Mesenchymal stem cell (in vitro differentiated cells and primary cell): ENCODE measurements around the gene SIK3.
"Not testable (repeated sequence)": the region's sequence is repeated elsewhere in the genome, so short reads cannot be mapped to it uniquely, and the experiment has no call there.

Experiments used
- DNase-seq: peaks from one replicate; pipeline ENCODE4 v3.0.0-alpha.2; 2013
- H2AFZ ChIP-seq: one replicate; pipeline ENCODE4 v1.6.1; 2013; ENCODE audit warnings: low read depth, mild to moderate bottlenecking, control low read depth, inconsistent platforms, low read length, moderate library complexity
- H2AK5ac ChIP-seq: 2 replicates; pipeline ENCODE4 v1.6.1; 2013; ENCODE audit warnings: low read length, moderate library complexity, mild to moderate bottlenecking, inconsistent platforms; ENCODE audit not compliant: severe bottlenecking
- H2BK120ac ChIP-seq: one replicate; pipeline ENCODE4 v1.6.1; 2013; ENCODE audit warnings: low read depth, mild to moderate bottlenecking, inconsistent platforms, low read length, moderate library complexity
- H2BK12ac ChIP-seq, 2 experiments: one replicate each; pipeline ENCODE4 v1.6.1; 2013; ENCODE audit warnings: inconsistent platforms in 2 of 2, low read length in 2 of 2, mild to moderate bottlenecking in 2 of 2, moderate library complexity in 2 of 2, control low read depth in 1 of 2
- H2BK15ac ChIP-seq: one replicate; pipeline ENCODE4 v1.6.1; 2013; ENCODE audit warnings: mild to moderate bottlenecking, low read depth, inconsistent platforms; ENCODE audit not compliant: poor library complexity, severe bottlenecking
- H2BK5ac ChIP-seq: 2 replicates; pipeline ENCODE4 v1.6.1; 2013; ENCODE audit warnings: low read depth, mild to moderate bottlenecking, low read length, control low read depth, inconsistent platforms; ENCODE audit not compliant: poor library complexity, severe bottlenecking
- H3K14ac ChIP-seq, 2 experiments: one replicate each; pipeline ENCODE4 v1.6.1; 2013; ENCODE audit warnings: inconsistent platforms in 2 of 2, low read length in 2 of 2, control low read depth in 1 of 2, mild to moderate bottlenecking in 1 of 2, moderate library complexity in 1 of 2
- H3K18ac ChIP-seq, 2 experiments: one replicate each; pipeline ENCODE4 v1.6.1; 2013; ENCODE audit warnings: inconsistent platforms in 2 of 2, low read length in 2 of 2, control low read depth in 1 of 2, low read depth in 1 of 2, mild to moderate bottlenecking in 1 of 2
- H3K23ac ChIP-seq, 2 experiments: one replicate each; pipeline ENCODE4 v1.6.1; 2013; ENCODE audit warnings: inconsistent platforms in 2 of 2, low read length in 2 of 2, mild to moderate bottlenecking in 2 of 2, moderate library complexity in 2 of 2, control low read depth in 1 of 2
- H3K27ac ChIP-seq: 2 replicates; pipeline ENCODE4 v1.5.1; 2013; ENCODE audit warnings: mild to moderate bottlenecking, moderate library complexity, low read length, control low read depth, inconsistent platforms; ENCODE audit not compliant: poor library complexity, severe bottlenecking
- H3K27me3 ChIP-seq, 2 experiments: 2 replicates each; pipeline versions ENCODE4 v1.6.1 to v1.7.0; 2013; ENCODE audit warnings: low read length in 2 of 2, mild to moderate bottlenecking in 2 of 2, moderate library complexity in 2 of 2, control low read depth in 1 of 2, inconsistent platforms in 1 of 2; ENCODE audit not compliant: control insufficient read depth in 1 of 2, insufficient read depth in 1 of 2
- H3K36me3 ChIP-seq, 2 experiments: 2 replicates each; pipeline versions ENCODE4 v1.6.1 to v1.7.0; 2013; ENCODE audit warnings: low read length in 2 of 2, control low read depth in 1 of 2, inconsistent platforms in 1 of 2, low read depth in 1 of 2, mild to moderate bottlenecking in 1 of 2; ENCODE audit not compliant: insufficient read depth in 2 of 2, control insufficient read depth in 1 of 2
- H3K4ac ChIP-seq, 2 experiments: one replicate each; pipeline ENCODE4 v1.6.1; 2013; ENCODE audit warnings: inconsistent platforms in 2 of 2, low read length in 2 of 2, mild to moderate bottlenecking in 2 of 2, moderate library complexity in 2 of 2, control low read depth in 1 of 2, low read depth in 1 of 2
- H3K4me1 ChIP-seq: 2 replicates; pipeline ENCODE4 v1.6.1; 2013; ENCODE audit warnings: low read depth, low read length, control low read depth; ENCODE audit not compliant: control insufficient read depth, insufficient read depth
- H3K4me2 ChIP-seq: 2 replicates; pipeline ENCODE4 v1.6.1; 2013; ENCODE audit warnings: low read length, mild to moderate bottlenecking, inconsistent platforms; ENCODE audit not compliant: poor library complexity, severe bottlenecking
- H3K4me3 ChIP-seq, 2 experiments: 2 replicates each; pipeline versions ENCODE4 v1.5.1 to v1.7.0; 2013; ENCODE audit warnings: low read length in 2 of 2, mild to moderate bottlenecking in 2 of 2, control low read depth in 1 of 2, low read depth in 1 of 2; ENCODE audit not compliant: insufficient read depth in 1 of 2
- H3K79me1 ChIP-seq: replicated peaks from 2 replicates; pipeline ENCODE4 v1.6.1; 2013; ENCODE audit warnings: mild to moderate bottlenecking, control low read depth, low read length, inconsistent platforms; ENCODE audit not compliant: poor library complexity, severe bottlenecking
- H3K9ac ChIP-seq: 2 replicates; pipeline ENCODE4 v1.7.0; 2013; ENCODE audit warnings: mild to moderate bottlenecking, low read length, moderate library complexity
- H3K9me3 ChIP-seq: 2 replicates; pipeline ENCODE4 v1.7.0; 2013; ENCODE audit warnings: mild to moderate bottlenecking, low read length; ENCODE audit not compliant: control insufficient read depth
- H4K8ac ChIP-seq: one replicate; pipeline ENCODE4 v1.6.1; 2013; ENCODE audit warnings: inconsistent platforms, mild to moderate bottlenecking, low read length, moderate library complexity
- H4K91ac ChIP-seq: one replicate; pipeline ENCODE4 v1.6.1; 2013; ENCODE audit warnings: mild to moderate bottlenecking, low read length, inconsistent platforms
- WGBS: methylation state at CpG from one replicate; pipeline ENCODE4 v1.1.7; 2013; ENCODE audit warnings: mixed read lengths; 5-methylcytosine and 5-hydroxymethylcytosine counted together

SIK3 gene

DNA sequence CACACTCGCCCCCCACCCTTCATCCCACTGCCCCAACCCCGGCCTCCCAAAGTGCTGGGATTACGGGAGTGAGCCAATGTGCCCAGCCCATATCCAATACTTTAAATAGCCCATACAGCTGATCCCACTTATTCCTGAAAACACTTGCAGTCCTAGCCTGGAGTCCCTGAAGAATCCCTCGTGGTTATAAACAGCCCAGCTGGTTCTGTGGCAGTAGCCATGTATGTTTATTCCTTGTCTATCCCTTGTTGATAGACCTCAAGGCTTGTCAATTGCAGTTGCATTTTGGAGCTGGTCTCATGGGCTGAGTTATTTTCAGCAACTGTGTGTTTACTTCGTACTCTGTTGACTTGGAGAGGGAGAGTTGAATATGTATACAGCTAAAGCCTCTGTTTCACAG, 24.3 kb upstream of the SIK3 start:
- H2BK12ac ChIP-seq: no peak overlapping the region
- no peak overlapping the region for H3K23ac ChIP-seq
- H2AK5ac ChIP-seq: no peak overlapping the region
- H3K9ac ChIP-seq: no peak overlapping the region
- no peak overlapping the region for H2AFZ ChIP-seq
- H4K91ac ChIP-seq: no peak overlapping the region
- no peaks in the 10 kb centered on the region for H3K79me1 ChIP-seq
- H2BK120ac ChIP-seq: no peak overlapping the region
- no peaks in the 10 kb centered on the region for H3K9me3 ChIP-seq
- H2BK15ac ChIP-seq: no peak overlapping the region
- peak; percentile 31 for DNase-seq
- no peak overlapping the region for H3K27ac ChIP-seq
- H3K36me3 ChIP-seq: no peaks in the 10 kb centered on the region
- H3K4me2 ChIP-seq: no peak overlapping the region
- WGBS: 72% methylated on average over 5 of the region's 5 CpGs
- peaks cover 16 to 20% of the 10 kb centered on the region in 2 experiments for H3K27me3 ChIP-seq
- H3K18ac ChIP-seq: no peak overlapping the region
- no peak overlapping the region for H4K8ac ChIP-seq
- H3K4me3 ChIP-seq: no peak overlapping the region
- no peak overlapping the region for H2BK5ac ChIP-seq
- no peak overlapping the region for H3K14ac ChIP-seq
- H3K4me1 ChIP-seq: no peaks in the 10 kb centered on the region
- no peak overlapping the region for H3K4ac ChIP-seq

DNA sequence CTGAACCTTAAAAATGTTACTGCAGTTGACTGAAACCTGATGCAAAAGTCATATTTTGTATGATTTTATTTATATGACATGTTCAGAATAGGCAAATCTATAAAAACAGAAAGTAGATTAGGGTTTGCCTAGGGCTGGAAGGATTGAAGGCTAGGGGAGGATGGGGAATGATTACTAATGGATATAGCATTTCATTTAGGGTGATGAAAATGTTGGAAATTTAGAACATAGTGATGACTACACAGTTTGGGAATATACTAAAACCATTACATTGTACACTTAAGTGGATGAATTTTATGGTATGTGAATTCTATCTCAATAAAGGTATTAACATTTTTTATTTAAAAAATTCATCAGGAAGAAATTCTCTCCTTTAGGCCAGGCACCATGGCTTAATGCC, 22.9 kb upstream of the SIK3 start:
- Histone ChIP-seq H2BK120ac (no peak overlapping the region), H3K9ac (no peak overlapping the region), H4K91ac (no peak overlapping the region), H3K9me3 (no peaks in the 10 kb centered on the region), H3K18ac (no peak overlapping the region), H3K27me3 (peaks cover 2 to 9% of the 10 kb centered on the region in 2 experiments), H2BK15ac (no peak overlapping the region), H3K4me2 (no peak overlapping the region), H3K4me3 (no peak overlapping the region), H2BK5ac (no peak overlapping the region), H3K4ac (no peak overlapping the region), H3K79me1 (no peaks in the 10 kb centered on the region), H3K23ac (no peak overlapping the region), H2AFZ (no peak overlapping the region), H3K27ac (no peak overlapping the region), H3K36me3 (no peaks in the 10 kb centered on the region), H2AK5ac (no peak overlapping the region), H3K14ac (no peak overlapping the region), H4K8ac (no peak overlapping the region), H3K4me1 (no peaks in the 10 kb centered on the region), H2BK12ac (no peak overlapping the region)
- no peak for DNase-seq

DNA sequence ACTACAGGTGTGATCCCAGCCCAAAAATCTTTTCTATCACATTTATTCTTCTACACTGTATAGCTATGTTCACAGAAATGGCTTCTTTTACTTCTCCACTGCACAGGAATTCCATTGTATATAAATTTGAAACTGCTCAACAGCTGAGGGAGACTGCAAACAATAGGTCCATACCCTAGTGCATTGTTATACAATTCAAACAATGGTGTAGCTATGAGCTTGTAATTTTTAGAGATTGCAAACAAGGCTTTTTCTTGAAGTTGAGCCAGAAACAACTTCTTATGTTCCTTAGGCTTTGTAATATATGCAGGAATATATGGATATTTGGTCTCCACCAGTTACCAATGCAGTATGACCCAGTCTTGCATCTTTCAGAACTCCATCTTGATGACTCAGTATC, 19.5 kb upstream of the SIK3 start:
- no peak overlapping the region for H2AFZ ChIP-seq
- H3K4me3 ChIP-seq: no peak overlapping the region
- no peak overlapping the region for H3K23ac ChIP-seq
- no peak overlapping the region for H3K9ac ChIP-seq
- no peak overlapping the region for H2BK12ac ChIP-seq
- H3K79me1 ChIP-seq: no peaks in the 10 kb centered on the region
- H2BK15ac ChIP-seq: no peak overlapping the region
- H3K27me3 ChIP-seq: peaks cover 0 to 2% of the 10 kb centered on the region in 2 experiments
- H2BK120ac ChIP-seq: no peak overlapping the region
- H2AK5ac ChIP-seq: no peak overlapping the region
- no peak overlapping the region for H3K18ac ChIP-seq
- H3K14ac ChIP-seq: no peak overlapping the region
- no peak for DNase-seq
- no peak overlapping the region for H2BK5ac ChIP-seq
- H3K27ac ChIP-seq: no peak overlapping the region
- no peak overlapping the region for H3K4ac ChIP-seq
- H3K36me3 ChIP-seq: no peaks in the 10 kb centered on the region
- H3K9me3 ChIP-seq: no peaks in the 10 kb centered on the region
- no peaks in the 10 kb centered on the region for H3K4me1 ChIP-seq
- no peak overlapping the region for H4K91ac ChIP-seq
- no peak overlapping the region for H4K8ac ChIP-seq
- H3K4me2 ChIP-seq: no peak overlapping the region

DNA sequence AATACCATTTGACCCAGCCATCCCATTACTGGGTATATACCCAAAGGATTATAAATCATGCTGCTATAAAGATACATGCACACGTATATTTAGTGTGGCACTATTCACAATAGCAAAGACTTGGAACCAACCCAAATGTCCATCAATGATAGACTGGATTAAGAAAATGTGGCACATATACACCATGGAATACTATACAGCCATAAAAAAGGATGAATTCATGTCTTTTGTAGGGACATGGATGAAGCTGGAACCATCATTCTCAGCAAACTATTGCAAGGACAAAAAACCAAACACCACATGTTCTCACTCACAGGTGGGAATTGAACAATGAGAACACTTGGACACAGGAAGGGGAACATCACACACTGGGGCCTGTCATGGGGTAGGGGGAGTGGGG, 14.7 kb upstream of the SIK3 start:
- no CpG with 5 or more reads among the region's 1 CpG for WGBS
- H3K23ac ChIP-seq, DNase-seq: not testable (repeated sequence)

More for the DNA sequence above, 14.7 kb upstream of the SIK3 start:
- not testable (repeated sequence) for H2AK5ac ChIP-seq, H2BK12ac ChIP-seq, H2BK15ac ChIP-seq, H3K9ac ChIP-seq, H3K4me2 ChIP-seq, H3K18ac ChIP-seq, H3K79me1 ChIP-seq, H3K4me1 ChIP-seq, H3K4me3 ChIP-seq, H4K91ac ChIP-seq, H2BK120ac ChIP-seq, H2BK5ac ChIP-seq, H3K4ac ChIP-seq, H3K9me3 ChIP-seq, H3K27ac ChIP-seq, H3K27me3 ChIP-seq, H2AFZ ChIP-seq, H4K8ac ChIP-seq, H3K36me3 ChIP-seq, H3K14ac ChIP-seq
